C1 segment of cervical spinal cord (tissue), 14 donors: ENCODE data around the gene CEP295NL.
A peak's percentile ranks its signal among the peaks of the same experiment; 100 is the strongest.
"Not testable (repeated sequence)": the region's sequence is repeated elsewhere in the genome, so short reads cannot be mapped to it uniquely, and the experiment has no call there.

Experiments used
- DNase-seq, 14 donors: peaks; one replicate each; lab custom pipeline; 2025; lab: John Stamatoyannopoulos, UW

Gene CEP295NL

DNA sequence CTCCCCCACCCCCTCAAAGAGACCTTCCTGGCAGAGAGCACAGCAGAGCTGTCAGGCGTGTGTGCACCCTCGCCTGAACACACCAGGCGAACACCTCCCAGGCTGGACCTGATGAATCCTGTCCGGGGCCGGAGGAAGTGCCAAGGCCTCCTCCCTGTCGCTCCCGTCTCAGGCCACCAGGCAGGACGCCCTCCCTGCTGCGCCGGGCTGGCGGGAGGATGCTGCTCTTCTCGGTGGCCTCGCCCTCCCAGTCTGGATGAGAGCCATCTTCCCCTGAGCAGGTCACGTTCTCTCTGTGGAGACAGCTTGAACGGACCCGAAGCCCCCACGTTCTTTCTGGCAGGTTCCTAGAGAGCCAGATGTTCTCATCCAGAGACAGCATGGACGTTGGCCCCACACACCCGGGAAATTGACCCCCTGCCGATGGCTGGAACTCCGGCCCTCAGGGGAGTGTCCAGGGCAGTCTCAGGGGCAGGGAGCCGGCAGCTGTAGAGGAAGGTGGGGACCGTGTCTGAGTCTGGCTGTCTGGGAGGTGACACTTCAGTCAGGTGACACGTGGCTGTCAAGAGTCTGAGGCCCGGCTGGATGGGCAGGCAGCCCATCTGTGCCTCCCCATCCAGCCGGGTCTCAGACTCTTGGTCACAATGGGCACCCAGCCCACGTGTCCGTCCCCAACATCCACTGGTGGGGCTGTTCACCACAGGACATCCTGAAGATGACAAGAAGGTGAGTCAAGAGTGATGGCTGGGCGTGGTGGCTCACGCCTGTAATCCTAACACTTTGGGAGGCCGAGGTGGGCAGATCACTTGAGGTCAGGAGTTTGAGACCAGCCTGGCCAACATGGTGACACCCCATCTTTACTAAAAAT is 27.1 kb upstream of the CEP295NL start:
- no peak for DNase-seq

DNA sequence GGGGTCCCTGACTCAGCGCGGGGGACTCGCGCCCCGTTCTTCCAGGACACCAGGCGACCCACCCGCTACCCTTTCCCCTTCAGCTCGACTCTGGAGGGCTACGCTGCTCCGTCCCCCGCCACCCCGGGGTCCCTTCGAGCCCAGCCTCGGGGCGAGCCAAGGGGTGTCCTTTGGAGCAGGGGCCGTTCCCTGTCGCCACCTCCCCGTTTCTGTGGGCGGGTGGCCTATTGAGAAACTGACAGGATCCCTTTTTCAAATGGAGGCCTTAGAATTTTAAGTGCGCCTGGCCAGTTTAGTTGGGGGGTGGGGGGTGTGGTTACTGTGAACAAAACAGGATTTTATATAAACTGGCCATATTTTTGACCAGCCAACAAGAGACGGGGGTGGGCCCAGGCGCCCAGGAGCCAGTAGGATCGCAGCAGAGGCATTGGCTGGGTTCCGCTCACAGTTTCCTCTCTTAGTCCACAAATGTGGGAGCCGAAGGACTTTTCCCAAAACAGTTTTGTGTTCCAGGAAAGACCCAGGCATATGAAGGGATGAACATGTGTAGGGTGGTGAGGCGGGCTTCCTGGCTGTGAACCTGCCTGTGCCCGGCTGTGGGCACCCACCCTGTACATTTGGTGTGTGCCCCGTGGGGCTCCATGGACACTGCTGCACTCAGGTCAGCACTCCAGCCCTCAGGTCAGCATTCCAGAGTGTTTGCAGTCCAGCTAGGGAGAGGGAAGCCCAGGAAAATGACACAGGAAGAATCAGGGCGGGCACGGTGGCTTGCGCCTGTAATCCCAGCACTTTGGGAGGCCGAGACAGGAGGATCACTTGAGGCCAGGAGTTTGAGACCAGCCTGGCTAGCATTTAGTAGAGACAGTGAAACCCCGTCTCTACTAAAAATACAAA is 22.9 kb upstream of the CEP295NL start:
- DNase-seq = peak in 8 of 14 donors; percentile 30 to 63 (median 54)

DNA sequence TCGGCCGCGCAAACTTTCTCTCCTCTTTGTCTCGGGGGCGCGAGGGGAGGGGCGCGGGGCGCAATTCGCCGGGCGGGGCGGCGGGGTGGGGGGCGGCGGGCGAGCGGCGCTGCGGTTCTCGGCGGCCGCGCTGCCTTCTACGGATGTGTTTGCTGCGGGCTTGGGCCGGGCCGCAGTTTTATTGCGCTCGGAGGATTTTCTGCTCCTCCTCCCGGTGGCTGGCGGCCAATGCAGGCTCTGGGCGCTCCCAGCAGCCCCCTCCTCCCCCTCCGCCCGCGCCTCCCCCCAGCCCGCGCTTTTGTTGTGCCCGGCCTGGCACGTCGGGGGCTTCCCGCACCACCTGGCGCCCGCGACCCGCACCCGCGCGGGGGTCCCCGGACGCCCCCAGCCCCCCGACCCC is 22.2 kb upstream of the CEP295NL start, which contains the start of gene TIMP2:
Gene TIMP2 (minus strand): TSS at position 154 of the 400 bp plus-strand sequence. CDS start 299 bp downstream, outside the sequence.
- peak in 12 of 14 donors; percentile 23 to 86 (median 73) for DNase-seq

DNA sequence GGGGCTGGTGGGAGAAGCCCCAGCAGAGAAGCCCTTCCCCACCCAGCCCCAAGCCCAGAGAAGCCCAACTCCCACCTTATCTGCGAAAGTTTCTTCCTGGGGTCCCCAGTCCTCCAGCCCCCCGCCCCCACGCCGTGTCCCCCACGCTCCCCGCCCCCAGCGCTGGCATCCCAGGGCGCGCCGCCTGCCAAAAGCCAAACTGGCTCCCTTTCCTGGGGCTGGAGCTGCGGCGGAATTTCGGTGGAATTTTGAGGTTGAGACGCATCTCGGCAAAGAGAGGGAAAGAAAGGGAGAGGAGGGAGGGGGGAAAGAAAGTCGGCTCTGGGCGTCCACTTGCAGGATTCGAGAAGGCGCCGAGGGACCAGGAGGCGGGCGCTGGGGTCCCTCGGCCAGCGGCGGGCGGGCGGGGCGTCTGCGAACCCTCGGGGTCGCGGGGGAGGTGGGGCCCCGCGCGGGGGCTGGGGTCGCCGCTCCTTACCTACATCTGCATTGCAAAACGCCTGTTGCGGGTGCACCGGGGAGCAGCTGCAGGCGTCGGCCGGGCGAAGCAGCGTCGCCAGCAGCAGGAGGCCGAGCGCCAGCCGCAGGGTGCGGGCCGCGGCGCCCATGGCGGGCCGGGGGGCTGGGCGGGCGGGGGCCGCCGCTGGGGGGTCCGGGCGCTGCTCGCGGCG is 21.6 kb upstream of the CEP295NL start:
- peak in 3 of 14 donors; percentile 41 to 55 (median 43) for DNase-seq

DNA sequence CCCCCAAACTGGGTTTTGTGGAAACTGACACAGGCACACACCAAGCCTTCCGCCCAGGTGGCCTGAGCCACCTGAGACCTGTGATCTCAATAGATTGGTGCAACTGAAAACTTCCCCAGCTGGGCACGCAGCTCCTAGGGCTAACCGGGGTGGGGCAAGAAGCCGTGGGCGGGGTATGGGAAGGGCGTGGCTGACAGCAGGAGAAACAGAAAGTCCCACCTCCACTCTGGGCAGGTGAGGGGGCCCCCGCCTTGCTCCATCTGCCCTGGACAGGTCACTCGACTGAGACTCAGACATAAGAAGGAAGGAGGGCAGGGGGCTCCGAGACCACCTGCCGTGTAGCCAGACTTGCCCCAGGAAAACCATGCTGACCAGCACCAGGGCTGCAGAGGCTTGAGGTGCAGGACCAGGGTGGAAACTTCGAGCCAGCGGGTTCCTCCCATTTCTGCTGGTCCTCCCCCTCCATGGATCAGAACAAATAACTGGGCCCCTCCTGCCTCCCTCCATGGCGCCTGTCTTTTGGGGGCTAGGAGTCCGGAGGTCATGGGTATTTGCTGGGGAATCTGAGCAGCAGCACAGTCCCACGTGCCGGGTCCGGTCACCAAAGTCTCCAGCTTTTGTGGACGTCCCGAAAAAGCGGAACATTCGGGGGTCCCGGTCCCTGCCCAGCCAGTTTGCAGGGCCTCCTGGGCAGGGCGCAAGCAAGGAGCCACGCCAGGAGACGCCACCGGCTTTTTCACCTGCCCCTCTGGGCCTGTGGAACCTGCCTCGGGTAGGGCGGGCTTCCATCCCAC is 20.9 kb upstream of the CEP295NL start:
- DNase-seq = peak in 3 of 14 donors; percentile 40 to 56 (median 45)

DNA sequence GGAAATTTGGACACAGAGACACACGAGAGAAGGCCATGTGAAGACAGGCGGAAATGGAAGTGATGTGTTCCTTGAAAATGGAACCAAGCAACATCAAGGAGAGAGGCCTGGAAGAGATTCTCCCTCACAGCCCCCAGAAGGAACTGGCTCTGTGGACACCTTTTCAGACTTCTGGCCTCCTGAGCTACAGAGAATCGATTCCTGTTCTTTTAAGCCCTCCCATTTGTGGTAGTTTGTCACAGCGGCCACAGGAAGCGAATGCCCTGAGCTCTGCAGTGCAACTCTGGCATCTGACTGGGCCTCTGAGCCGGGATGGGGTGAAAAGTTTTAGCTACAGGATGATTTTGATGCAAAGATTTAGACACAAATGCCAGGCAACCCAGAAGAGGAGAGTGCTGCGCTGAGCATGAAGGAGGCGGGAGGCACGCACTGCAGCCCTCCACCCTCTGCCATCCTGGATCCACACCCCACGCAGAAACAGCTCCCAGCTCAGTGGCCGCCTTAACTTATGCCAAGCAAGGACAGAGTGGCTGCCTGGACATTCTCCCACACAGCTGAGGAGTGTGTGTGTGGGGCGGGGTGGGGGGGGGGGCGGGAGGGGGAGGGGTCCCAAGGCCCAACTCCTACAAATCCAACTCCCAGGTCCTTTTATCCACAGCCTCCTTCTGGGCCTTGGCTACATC is 20.0 kb upstream of the CEP295NL start:
- DNase-seq = peak in 5 of 14 donors; percentile 20 to 50 (median 33)

DNA sequence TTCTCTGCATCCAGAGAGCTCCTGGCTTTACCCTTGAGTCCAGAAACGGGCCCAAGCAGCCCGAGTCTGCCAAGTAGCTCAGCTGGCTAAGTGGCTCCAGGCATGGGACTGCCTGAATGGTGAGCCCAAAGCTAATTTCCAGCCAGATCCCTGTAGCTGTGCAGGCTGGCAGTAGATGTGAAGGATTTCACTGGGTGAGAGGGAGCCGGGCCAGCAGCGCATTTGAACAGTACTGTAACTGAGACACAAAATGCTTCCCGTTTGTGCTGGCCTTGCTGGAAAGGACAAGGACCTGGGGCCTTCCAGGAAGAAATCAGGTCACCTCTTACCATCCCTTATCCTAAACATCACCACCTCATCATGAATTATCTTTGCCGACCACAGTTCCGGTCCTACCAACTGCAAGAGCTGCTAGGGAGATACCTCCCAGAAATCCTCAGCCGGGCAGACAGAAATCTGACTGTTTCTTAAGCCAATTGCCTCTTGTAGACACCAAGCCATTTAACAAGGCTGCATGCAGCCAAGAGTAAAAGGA is 18.5 kb upstream of the CEP295NL start:
- peak in 12 of 14 donors; percentile 35 to 85 (median 64) for DNase-seq

DNA sequence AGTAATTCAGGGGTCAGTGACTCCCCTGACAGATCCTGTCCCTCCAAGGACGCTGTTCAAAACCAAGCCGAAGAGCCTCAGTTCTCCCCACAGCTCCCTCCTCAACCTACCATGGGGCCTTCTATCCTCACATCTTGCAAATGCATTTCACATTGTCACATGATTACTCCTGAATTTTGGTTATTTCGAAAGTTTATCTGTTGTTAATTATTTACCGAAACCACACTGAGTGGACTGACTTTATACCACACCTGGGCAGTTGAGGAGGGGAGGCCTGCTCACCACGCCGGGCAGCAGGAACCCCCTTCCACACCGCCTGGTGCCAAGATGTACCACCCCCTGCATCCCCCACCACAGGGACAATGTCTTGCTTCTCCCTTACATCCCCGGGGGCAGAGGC is 17.5 kb upstream of the CEP295NL start:
- no peak for DNase-seq

DNA sequence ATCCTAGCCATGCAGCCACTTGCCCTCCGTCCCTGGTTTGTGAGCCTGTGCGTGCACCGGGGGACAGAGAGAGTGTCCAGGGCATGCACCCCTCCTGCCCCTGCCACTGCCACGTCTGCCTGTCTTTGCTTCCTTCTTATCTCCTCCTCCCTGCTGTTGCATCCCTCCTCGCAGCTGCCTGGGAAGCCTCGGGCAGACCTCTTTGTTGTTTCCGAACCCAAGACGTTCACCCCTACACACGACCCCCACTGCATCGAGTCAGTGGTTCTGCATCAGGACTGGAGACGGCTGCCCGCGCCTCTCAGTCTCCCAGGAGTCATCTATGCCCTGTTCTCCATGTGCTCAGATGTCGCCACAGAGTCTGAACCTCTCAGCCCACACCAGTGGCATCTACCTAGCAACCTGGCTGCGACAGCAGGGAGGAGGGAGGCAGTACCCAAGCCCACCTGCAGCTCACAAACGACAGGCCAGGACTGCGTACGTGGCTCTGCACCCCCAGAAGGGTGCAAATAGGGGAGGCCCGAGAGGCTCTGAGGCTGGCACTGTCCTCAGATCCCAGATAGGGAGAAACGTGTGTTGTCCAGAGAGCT is 17.0 kb upstream of the CEP295NL start:
- no peak for DNase-seq

DNA sequence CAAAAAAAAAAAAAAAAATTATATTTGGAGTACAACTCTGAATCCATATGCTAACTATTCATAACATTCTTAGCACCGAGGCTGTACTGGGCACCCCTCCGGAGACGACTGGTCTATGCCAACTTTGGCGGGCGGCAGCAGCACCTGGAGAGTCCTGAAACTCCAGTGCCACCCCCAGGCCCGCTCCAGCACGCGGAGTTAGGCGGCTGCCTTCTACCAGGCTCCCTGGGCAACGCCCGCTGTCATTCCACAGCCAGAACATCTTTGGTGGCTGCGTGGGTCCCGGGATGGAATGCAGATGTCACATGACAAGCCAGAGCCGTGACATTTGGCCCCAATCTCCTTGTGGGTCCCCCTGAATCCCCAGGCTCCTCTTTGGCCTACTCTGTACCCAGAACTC is 16.0 kb upstream of the CEP295NL start:
- DNase-seq = no peak

DNA sequence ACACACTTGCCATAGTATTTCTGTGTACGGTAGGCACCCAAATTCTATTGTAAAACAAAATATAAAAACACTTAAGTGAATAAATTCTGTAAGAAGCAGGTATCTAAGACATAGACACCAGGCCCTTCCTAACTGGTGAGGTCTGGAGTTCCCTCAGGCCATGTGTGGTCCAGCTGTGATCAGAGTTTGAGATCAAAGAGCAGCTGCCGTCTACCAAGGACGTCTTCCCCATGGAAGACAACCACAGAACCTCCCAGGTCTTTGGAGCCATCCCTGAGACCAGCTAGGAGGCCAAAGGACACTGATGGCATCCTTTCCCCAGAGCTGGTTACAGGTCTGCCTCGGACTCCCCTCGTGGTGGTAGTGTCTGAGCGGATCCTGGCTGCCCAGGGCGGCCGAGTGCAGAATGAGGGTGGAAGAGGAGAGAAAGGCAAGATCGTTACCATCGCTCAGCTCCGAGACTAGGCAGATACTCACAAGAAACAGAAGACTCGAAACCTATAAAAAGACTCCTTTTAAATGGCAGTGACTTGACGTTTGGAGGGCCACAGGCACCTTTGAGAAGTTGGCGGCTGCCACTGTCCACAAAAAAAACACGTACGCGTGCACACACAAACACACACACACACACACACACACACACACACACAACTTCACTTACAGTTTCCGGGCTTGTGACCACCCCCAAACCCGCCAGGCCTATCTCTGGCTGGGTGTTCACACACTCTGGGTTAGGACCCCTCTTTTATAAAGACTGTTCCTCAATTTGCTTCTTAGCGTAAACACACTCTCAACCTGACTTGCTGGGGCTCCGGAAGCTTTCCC is 14.7 kb upstream of the CEP295NL start:
- DNase-seq = no peak

DNA sequence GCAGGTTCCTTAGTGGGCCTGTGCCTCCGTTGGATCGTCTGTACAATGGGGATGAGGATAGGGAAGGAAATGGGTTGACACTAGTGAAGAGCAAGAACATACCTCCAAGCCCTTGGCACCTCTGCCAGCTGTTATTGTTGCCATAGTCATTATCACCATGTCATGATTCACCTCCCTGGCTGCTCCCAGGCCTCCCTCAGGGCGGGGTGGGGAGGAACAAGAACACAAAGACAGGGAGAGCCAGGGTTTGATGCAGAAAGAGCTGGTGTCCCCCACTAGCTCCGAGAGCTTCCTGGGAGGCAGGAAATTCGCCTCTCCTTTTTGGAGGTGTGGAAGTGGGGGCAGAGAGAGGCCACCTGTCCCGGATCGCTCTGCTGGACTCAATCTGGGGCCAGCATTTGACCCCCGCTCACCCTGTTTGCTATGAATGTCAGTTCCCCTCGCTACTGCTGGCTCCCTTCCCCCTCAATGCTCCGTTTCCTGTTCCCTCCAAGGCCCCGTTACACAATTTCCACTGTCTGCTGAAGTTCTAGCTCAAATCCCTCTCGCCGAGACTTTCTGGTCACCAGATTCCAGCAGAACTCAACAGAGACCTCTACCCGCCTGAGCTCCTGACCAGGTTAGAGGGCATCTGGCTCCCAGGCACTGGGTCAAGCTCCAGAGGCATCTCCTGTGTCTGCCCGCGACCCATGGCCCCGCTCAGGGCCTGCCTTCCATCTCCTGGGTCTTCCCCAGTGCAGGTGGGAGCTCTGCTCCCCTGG is 13.1 kb upstream of the CEP295NL start:
- peak in 6 of 14 donors; percentile 20 to 51 (median 30) for DNase-seq

DNA sequence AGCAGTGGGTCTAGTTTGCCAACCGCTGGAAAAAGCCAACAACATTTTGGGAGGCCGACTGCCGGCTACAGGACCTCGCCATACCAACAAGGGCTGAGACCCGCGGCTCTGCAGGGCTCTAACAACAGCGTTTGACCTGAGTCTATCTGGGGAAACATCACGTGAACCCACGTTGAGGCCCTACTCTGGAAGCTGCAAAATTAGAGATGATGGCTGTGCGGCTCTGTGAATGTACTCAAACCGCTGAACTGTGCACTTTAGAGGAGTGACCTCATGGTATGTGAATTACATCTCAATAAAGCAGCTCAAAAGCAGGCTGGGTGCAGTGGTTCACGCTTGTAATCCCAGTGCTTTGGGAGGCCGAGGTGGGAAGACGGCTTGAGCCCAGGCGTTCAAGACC is 10.1 kb upstream of the CEP295NL start:
- DNase-seq = no peak

DNA sequence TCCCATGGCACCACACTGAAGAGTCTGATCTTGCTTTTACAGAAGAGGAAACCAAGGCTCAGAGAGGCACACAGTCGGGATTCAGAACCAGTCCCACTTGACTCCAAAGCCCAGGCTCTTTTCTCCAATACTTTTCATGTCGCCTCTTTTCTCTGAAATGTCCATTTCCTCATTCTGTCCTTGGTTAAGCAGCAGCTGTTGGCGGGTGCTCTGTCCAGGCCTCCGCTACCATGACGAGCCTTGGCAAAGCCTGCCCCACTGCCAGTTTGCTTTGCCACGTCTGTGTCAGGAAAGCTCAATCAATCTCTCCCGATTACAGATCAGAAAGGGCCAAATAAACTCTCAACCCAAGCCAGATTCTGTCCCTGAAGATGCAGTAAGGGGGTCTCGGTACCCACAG is 9.1 kb upstream of the CEP295NL start:
- peak in 1 of 14 donors; percentile 29 for DNase-seq

DNA sequence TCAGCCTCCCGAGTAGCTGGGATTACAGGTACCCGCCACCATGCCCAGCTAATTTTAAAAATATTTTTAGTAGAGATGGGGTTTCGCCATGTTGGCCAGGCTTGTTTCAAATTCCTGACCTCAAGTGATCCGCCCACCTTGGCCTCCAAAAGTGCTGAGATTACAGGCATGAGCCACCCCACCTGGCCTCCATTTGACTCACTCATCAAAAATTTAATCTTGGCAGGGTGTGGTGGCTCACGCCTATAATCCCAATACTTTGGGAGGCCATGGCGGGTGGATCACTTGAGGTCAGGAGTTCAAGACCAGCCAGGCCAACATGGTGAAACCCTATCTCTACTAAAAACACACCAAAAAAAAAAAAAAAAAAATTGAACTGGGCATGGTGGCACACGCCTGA is 8.5 kb upstream of the CEP295NL start:
- not testable (repeated sequence) for DNase-seq

DNA sequence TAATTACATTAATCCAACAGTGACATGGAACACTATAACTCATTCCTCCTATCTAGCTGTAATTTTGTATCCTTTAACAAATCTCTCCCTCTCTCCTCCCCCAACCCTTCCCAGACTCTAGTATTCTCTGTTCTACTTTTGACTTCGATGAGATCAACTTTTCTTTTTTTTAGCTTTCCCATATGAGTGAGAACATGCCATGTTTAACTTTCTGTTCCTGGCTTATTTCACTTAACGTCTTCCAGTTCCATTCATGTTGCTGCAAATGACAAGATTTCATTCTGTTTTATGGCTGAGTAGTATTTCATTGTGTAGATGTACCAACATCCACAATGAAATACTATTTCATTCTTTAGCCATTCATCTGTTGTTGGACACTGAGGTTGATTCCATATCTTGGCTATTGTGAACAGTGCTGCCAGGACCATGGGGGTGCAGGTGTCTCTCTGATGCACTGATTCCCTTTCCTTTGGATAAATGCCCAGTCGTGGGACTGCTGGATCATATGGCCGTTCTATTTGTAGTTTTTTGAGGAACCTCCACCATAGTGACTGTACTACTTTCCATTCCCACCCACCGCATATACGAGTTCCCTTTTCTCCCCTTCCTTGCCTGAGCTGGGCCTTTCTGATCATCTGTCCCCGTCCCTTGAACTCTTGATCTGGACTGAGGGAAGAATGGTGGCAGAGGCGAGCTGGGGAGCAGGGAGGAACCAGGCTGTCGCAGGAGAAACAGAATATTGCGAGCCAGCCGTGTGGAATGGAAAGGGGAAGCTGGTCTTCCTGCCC is 7.7 kb upstream of the CEP295NL start:
- peak in 7 of 14 donors; percentile 18 to 49 (median 30) for DNase-seq

DNA sequence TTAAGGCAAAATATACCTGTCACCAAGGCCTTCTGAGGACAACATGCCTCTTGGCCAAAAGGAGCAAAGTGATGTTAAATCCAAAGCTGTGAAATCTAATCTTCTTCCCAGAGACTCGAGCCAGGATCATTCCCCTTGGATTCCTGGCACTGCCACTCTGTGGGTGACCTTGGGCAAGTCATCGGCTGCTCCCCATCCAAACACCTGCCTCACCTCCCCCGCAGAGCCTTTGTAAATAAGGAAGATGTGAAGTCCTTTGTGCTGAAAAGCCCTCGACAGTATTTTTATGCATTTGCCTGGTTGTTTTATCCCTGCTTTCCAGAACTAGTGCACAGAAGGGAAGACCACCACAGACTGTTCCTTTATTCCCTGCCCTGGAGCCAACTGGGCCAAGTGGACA is 5.4 kb upstream of the CEP295NL start:
- DNase-seq = no peak
